ENCODE data around the gene CIBAR2.

The CIBAR2 gene

GRCh38 chr16:85083051-85083639 is 29.1 kb downstream of the CIBAR2 start:
- in situ Hi-C loops (cut with MboI; ENCODE audit: low sequenced_read_pairs), result no loop called here

- in situ Hi-C loops (cut with MboI; ENCODE audit: low sequenced_read_pairs), result no loop called here
These were observed 29.9 kb downstream of the CIBAR2 start for GRCh38 chr16:85082173-85083050.

- in situ Hi-C loops (cut with MboI; ENCODE audit: low sequenced_read_pairs), result no loop called here
These were observed 30.5 kb downstream of the CIBAR2 start for GRCh38 chr16:85081765-85082164.

GRCh38 chr16:85081038-85081437 is 31.2 kb downstream of the CIBAR2 start:
- in situ Hi-C loops (cut with MboI; ENCODE audit: low sequenced_read_pairs), result no loop called here

- in situ Hi-C loops (cut with MboI; ENCODE audit: low sequenced_read_pairs), result no loop called here
These were observed 32.3 kb downstream of the CIBAR2 start for GRCh38 chr16:85079785-85080570.

GRCh38 chr16:85078952-85079351 is 33.3 kb downstream of the CIBAR2 start:
- in situ Hi-C loops (cut with MboI; ENCODE audit: low sequenced_read_pairs), result no loop called here

GRCh38 chr16:85078226-85078625 is 34.0 kb downstream of the CIBAR2 start:
- in situ Hi-C loops (cut with MboI; ENCODE audit: low sequenced_read_pairs), result no loop called here

GRCh38 chr16:85077576-85078125 is 34.6 kb downstream of the CIBAR2 start:
- in situ Hi-C loops (cut with MboI; ENCODE audit: low sequenced_read_pairs), result no loop called here

GRCh38 chr16:85077039-85077438 is 35.2 kb downstream of the CIBAR2 start:
- in situ Hi-C loops (cut with MboI; ENCODE audit: low sequenced_read_pairs), result no loop called here

GRCh38 chr16:85075236-85075924 is 36.9 kb downstream of the CIBAR2 start:
- in situ Hi-C loops (cut with MboI; ENCODE audit: low sequenced_read_pairs), result no loop called here

GRCh38 chr16:85074225-85074914 is 37.9 kb downstream of the CIBAR2 start:
- in situ Hi-C loops (cut with MboI; ENCODE audit: low sequenced_read_pairs), result no loop called here

GRCh38 chr16:85072947-85073346 is 39.3 kb downstream of the CIBAR2 start:
- in situ Hi-C loops (cut with MboI; ENCODE audit: low sequenced_read_pairs), result no loop called here

- in situ Hi-C loops (cut with MboI; ENCODE audit: low sequenced_read_pairs), result no loop called here
These were observed 40.0 kb downstream of the CIBAR2 start for GRCh38 chr16:85072076-85072860.

GRCh38 chr16:85069171-85069570 is 43.1 kb downstream of the CIBAR2 start:
- in situ Hi-C loops (cut with MboI; ENCODE audit: low sequenced_read_pairs), result no loop called here

- in situ Hi-C loops (cut with MboI; ENCODE audit: low sequenced_read_pairs), result no loop called here
These were observed 43.5 kb downstream of the CIBAR2 start for GRCh38 chr16:85068746-85069145.

- in situ Hi-C loops (cut with MboI; ENCODE audit: low sequenced_read_pairs), result no loop called here
These were observed 44.8 kb downstream of the CIBAR2 start for GRCh38 chr16:85067426-85067825.

- in situ Hi-C loops (cut with MboI; ENCODE audit: low sequenced_read_pairs), result no loop called here
These were observed 45.2 kb downstream of the CIBAR2 start for GRCh38 chr16:85067024-85067423.

- in situ Hi-C loops (cut with MboI; ENCODE audit: low sequenced_read_pairs), result no loop called here
These were observed 45.9 kb downstream of the CIBAR2 start for GRCh38 chr16:85066346-85066885.

GRCh38 chr16:85065099-85065498 is 47.2 kb downstream of the CIBAR2 start:
- in situ Hi-C loops (cut with MboI; ENCODE audit: low sequenced_read_pairs), result no loop called here
